GM19397 (cell line): ENCODE results near the gene ACAA1.
"Not testable (repeated sequence)": the region's sequence is repeated elsewhere in the genome, so short reads cannot be mapped to it uniquely, and the experiment has no call there.

Experiments
- ATAC-seq: cut with Tn5 transposase; IDR thresholded peaks from one replicate; pipeline ENCODE4 v1.9.1; 2021; ENCODE audit warnings: mild to moderate bottlenecking, moderate library complexity; ENCODE audit not compliant: unreplicated experiment

ACAA1 gene

GRCh38 chr3:38136393-38136776 lies 542 bp downstream of the ACAA1 start:
- ATAC-seq: peak; percentile 7

- ATAC-seq: not testable (repeated sequence)
Measured at GRCh38 chr3:38135621-38136277, 1.2 kb downstream of the ACAA1 start.

GRCh38 chr3:38134517-38135143 lies 2.3 kb downstream of the ACAA1 start:
- ATAC-seq: not testable (repeated sequence)

- no peak for ATAC-seq
Measured at GRCh38 chr3:38133557-38134405, 3.1 kb downstream of the ACAA1 start.

- no peak for ATAC-seq
Measured at GRCh38 chr3:38133209-38133556, 3.7 kb downstream of the ACAA1 start.

- ATAC-seq: no peak
Measured at GRCh38 chr3:38131621-38132369, 5.1 kb downstream of the ACAA1 start.

- ATAC-seq: no peak
Measured at GRCh38 chr3:38130631-38131065, 6.3 kb downstream of the ACAA1 start.

GRCh38 chr3:38129058-38129457 lies 7.9 kb downstream of the ACAA1 start:
- no peak for ATAC-seq

- no peak for ATAC-seq
Measured at GRCh38 chr3:38128303-38128655, 8.6 kb downstream of the ACAA1 start.

- no peak for ATAC-seq
Measured at GRCh38 chr3:38127611-38128302, 9.2 kb downstream of the ACAA1 start.

GRCh38 chr3:38126121-38126892 lies 10.6 kb downstream of the ACAA1 start:
- no peak for ATAC-seq

GRCh38 chr3:38125305-38126120 lies 11.4 kb downstream of the ACAA1 start:
- no peak for ATAC-seq

- no peak for ATAC-seq
Measured at GRCh38 chr3:38124324-38125122, 12.4 kb downstream of the ACAA1 start.

GRCh38 chr3:38122712-38123290 lies 14.1 kb downstream of the ACAA1 start:
- ATAC-seq: no peak

GRCh38 chr3:38121832-38122461 lies 15.0 kb downstream of the ACAA1 start:
- no peak for ATAC-seq

- ATAC-seq: no peak
Measured at GRCh38 chr3:38121451-38121831, 15.5 kb downstream of the ACAA1 start.

GRCh38 chr3:38120693-38121450 lies 16.1 kb downstream of the ACAA1 start:
- ATAC-seq: no peak
